ENCODE measurements around the gene SLC8A1.

DNA sequence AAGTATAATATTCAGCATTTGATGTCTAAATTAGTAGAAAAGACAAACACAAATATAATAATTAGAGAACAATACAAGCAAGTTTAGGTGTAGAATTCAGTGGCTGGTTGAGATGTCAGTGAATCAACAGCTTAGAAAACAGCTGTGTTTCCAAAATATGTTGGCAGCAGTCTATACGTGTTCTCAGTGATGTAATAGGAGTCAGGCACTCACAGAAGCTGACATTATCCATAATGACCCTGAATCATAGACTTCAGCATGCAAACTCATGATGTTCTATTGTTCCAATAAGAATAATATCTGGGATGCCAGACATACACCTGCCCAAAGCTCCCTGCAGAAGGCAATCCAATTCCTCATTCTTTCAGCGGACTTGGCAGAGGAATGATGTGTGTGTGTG lies 164.7 kb downstream of the SLC8A1 start:
- no peak for TF ChIP-seq EZH2 (IDR thresholded peaks at IDR 0.05; ENCODE audit: borderline replicate concordance, low read depth, low read length, poor library complexity, severe bottlenecking)
- TF ChIP-seq, protein P1, sequence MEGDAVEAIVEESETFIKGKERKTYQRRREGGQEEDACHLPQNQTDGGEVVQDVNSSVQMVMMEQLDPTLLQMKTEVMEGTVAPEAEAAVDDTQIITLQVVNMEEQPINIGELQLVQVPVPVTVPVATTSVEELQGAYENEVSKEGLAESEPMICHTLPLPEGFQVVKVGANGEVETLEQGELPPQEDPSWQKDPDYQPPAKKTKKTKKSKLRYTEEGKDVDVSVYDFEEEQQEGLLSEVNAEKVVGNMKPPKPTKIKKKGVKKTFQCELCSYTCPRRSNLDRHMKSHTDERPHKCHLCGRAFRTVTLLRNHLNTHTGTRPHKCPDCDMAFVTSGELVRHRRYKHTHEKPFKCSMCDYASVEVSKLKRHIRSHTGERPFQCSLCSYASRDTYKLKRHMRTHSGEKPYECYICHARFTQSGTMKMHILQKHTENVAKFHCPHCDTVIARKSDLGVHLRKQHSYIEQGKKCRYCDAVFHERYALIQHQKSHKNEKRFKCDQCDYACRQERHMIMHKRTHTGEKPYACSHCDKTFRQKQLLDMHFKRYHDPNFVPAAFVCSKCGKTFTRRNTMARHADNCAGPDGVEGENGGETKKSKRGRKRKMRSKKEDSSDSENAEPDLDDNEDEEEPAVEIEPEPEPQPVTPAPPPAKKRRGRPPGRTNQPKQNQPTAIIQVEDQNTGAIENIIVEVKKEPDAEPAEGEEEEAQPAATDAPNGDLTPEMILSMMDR (conservative IDR thresholded peaks at IDR 0.05; ENCODE audit: low read depth, low read length): no peak
